Liver (tissue), 9 donors: ENCODE results near the gene CES1. TPM values are rescaled to one million over a fixed set of nuclear protein-coding genes. Genes with fewer than 3 reads are reported as not detected.

Source experiments
- DNase-seq: peaks from one replicate; pipeline ENCODE4 v3.0.0-alpha.2; 2017; ENCODE audit warnings: low spot score
- H3K27ac ChIP-seq, 2 donors: one replicate each; pipeline ENCODE4 v1.7.0; 2013; ENCODE audit warnings: inconsistent platforms in 2 of 2, low read length in 2 of 2, control low read depth in 1 of 2, low read depth in 1 of 2, mild to moderate bottlenecking in 1 of 2
- H3K27me3 ChIP-seq, 4 donors: one replicate each; pipeline versions ENCODE4 v1.6.1 to v1.7.0; 2013; ENCODE audit warnings: low read length in 3 of 4, inconsistent platforms in 1 of 4, mild to moderate bottlenecking in 1 of 4, moderate library complexity in 1 of 4; ENCODE audit not compliant: control insufficient read depth in 4 of 4, insufficient read depth in 4 of 4
- H3K36me3 ChIP-seq, 4 donors: one replicate each; pipeline versions ENCODE4 v1.6.1 to v1.7.0; 2013; ENCODE audit warnings: low read length in 3 of 4, mild to moderate bottlenecking in 3 of 4, low read depth in 1 of 4, moderate library complexity in 1 of 4; ENCODE audit not compliant: control insufficient read depth in 4 of 4, insufficient read depth in 3 of 4
- H3K4me1 ChIP-seq, 4 donors: one replicate each; pipeline versions ENCODE4 v1.6.1 to v1.7.0; 2013; ENCODE audit warnings: low read length in 3 of 4, mild to moderate bottlenecking in 3 of 4, moderate library complexity in 1 of 4; ENCODE audit not compliant: control insufficient read depth in 4 of 4, insufficient read depth in 4 of 4
- H3K4me3 ChIP-seq, 3 donors: one replicate each; pipeline versions ENCODE4 v1.6.1 to v1.7.0; 2013; ENCODE audit warnings: low read length in 3 of 3, control low read depth in 1 of 3, low read depth in 1 of 3, mild to moderate bottlenecking in 1 of 3
- H3K9ac ChIP-seq, 2 donors: one replicate each; pipeline ENCODE4 v1.7.0; 2013; ENCODE audit warnings: low read length in 2 of 2, mild to moderate bottlenecking in 2 of 2, moderate library complexity in 2 of 2, control low read depth in 1 of 2, low read depth in 1 of 2
- H3K9me3 ChIP-seq, 4 donors: one replicate each; pipeline versions ENCODE4 v1.6.1 to v1.7.0; 2013; ENCODE audit warnings: low read length in 3 of 4; ENCODE audit not compliant: control insufficient read depth in 4 of 4
- ATF3 ChIP-seq: IDR thresholded peaks from 2 replicates; pipeline ENCODE4 v1.6.1; 2016; ENCODE audit warnings: antibody characterized with exemption
- CTCF ChIP-seq: fragments of 150-350 bp; IDR thresholded peaks from 2 replicates; pipeline ENCODE4 v1.5.1; 2017; ENCODE audit warnings: improper control_type of control experiment, low read depth, low read length; ENCODE audit not compliant: missing input control
- EGR1 ChIP-seq, 2 donors: IDR thresholded peaks; 2 replicates each; pipeline ENCODE4 v1.6.1; 2016 to 2018; ENCODE audit warnings: antibody characterized with exemption in 2 of 2, low read depth in 2 of 2
- FOXA1 ChIP-seq: IDR thresholded peaks from 2 replicates; pipeline ENCODE4 v1.6.1; 2016; ENCODE audit warnings: antibody characterized with exemption
- FOXA2 ChIP-seq: IDR thresholded peaks from 2 replicates; pipeline ENCODE4 v1.6.1; 2016; ENCODE audit warnings: antibody characterized with exemption
- GABPA ChIP-seq, 2 donors: IDR thresholded peaks in 1 of 2; conservative IDR thresholded peaks in 1 of 2; 2 replicates each; pipeline ENCODE4 v1.6.1; 2016; ENCODE audit warnings: antibody characterized with exemption in 2 of 2, mild to moderate bottlenecking in 1 of 2, moderate library complexity in 1 of 2
- HNF4A ChIP-seq, 2 donors: conservative IDR thresholded peaks; 2 replicates each; pipeline ENCODE4 v1.6.1; 2016; ENCODE audit warnings: antibody characterized with exemption in 2 of 2, mild to moderate bottlenecking in 2 of 2
- HNF4G ChIP-seq: IDR thresholded peaks from 2 replicates; pipeline ENCODE4 v1.6.1; 2016; ENCODE audit warnings: antibody characterized with exemption
- JUND ChIP-seq, 2 donors: IDR thresholded peaks; 2 replicates each; pipeline ENCODE4 v1.6.1; 2016; ENCODE audit warnings: antibody characterized with exemption in 2 of 2
- NR2F2 ChIP-seq: IDR thresholded peaks from 2 replicates; pipeline ENCODE4 v1.6.1; 2016; ENCODE audit warnings: antibody characterized with exemption
- RAD21 ChIP-seq, 2 donors: IDR thresholded peaks; 2 replicates each; pipeline ENCODE4 v1.6.1; 2016; ENCODE audit warnings: antibody characterized with exemption in 2 of 2, mild to moderate bottlenecking in 2 of 2
- REST ChIP-seq: IDR thresholded peaks from 2 replicates; pipeline ENCODE4 v1.6.1; 2016; ENCODE audit warnings: antibody characterized with exemption, mild to moderate bottlenecking
- RXRA ChIP-seq, 2 donors: IDR thresholded peaks; 2 replicates each; pipeline ENCODE4 v1.6.1; 2017 to 2018; ENCODE audit warnings: antibody characterized with exemption in 2 of 2, mild to moderate bottlenecking in 1 of 2
- SP1 ChIP-seq: IDR thresholded peaks from 2 replicates; pipeline ENCODE4 v1.6.1; 2018; ENCODE audit warnings: antibody characterized with exemption, mild to moderate bottlenecking
- TAF1 ChIP-seq: conservative IDR thresholded peaks from 2 replicates; pipeline ENCODE4 v1.6.1; 2016; ENCODE audit warnings: antibody characterized with exemption, mild to moderate bottlenecking
- YY1 ChIP-seq: IDR thresholded peaks from 2 replicates; pipeline ENCODE4 v1.6.1; 2016; ENCODE audit warnings: antibody characterized with exemption, mild to moderate bottlenecking
- WGBS: extraction: QIAGEN DNeasy Blood & Tissue Kit; methylation state at CpG from one replicate; pipeline ENCODE4 v1.1.7; 2013; 5-methylcytosine and 5-hydroxymethylcytosine counted together
- polyA plus RNA-seq, 2 donors: library from polyadenylated mRNA; stranded (reverse) in 1 of 2; unstranded in 1 of 2; fragments of 200-250 nt in 1 of 2; fragments of >200 nt in 1 of 2; fragmentation: Nextera tagmentation in 1 of 2; extraction: Ambion mirVana in 1 of 2; gene quantifications; one replicate each; pipeline versions ENCODE4 v1.2.1 to v1.2.3, GENCODE V29; 2013 to 2015
- total RNA-seq, 2 donors: library from RNA; depleted of rRNA; stranded (reverse); fragments of >200 nt; gene quantifications; one replicate each; pipeline ENCODE4 v1.2.3, GENCODE V29; 2014
- TF ChIP-seq, protein P1 (sequence below): IDR thresholded peaks from 2 replicates; pipeline ENCODE4 v1.6.1; 2016; ENCODE audit warnings: antibody characterized with exemption
- TF ChIP-seq, protein P2 (sequence below): IDR thresholded peaks from 2 replicates; pipeline ENCODE4 v1.6.1; 2016; ENCODE audit warnings: antibody characterized with exemption
- donor health status: healthy.
- donor health status: healthy.
- donor health status: healthy.
- donor health status: healthy.
- donor health status: healthy.

The CES1 gene
- total and polyA plus RNA-seq, 4 donors, result 8.4 to 1,773 (median 546) TPM

DNA sequence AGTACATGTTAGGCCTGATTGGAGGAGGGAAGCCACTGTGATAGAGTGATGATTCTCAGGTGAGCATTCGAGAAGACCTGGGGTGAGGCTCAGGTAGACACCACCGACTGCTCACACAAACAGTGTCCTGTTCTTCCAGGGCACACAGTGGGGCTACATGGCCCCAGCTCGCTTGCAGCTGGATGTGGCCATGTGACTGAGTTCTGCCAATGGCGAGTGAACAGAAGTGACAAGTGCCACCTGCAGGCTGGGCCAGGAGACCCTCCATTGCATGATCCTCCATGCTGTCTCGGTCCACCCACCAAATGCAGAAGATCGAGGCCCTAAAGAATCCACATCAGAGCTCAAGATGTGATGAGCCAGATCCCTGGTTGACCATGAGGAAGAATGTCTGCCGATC is 36.1 kb upstream of the CES1 start:
- H3K36me3 ChIP-seq, result peaks cover 0 to 1% (median 0%) of the 10 kb centered on the region in 4 donors
- no peak overlapping the region for H3K4me3 ChIP-seq
- DNase-seq, result no peak
- H3K4me1 ChIP-seq, result peaks cover 0 to 31% (median 22%) of the 10 kb centered on the region in 4 donors
- H3K27ac ChIP-seq, result no peak overlapping the region
- no peak overlapping the region for H3K9ac ChIP-seq
- TF ChIP-seq JUND (IDR thresholded peaks at IDR 0.05), result no peak
- no peak for TF ChIP-seq YY1
- TF ChIP-seq RXRA (IDR thresholded peaks at IDR 0.05), result no peak
- TF ChIP-seq TAF1, result no peak
- no peak for TF ChIP-seq NR2F2
- TF ChIP-seq EGR1 (IDR thresholded peaks at IDR 0.05; ENCODE audit: low read depth in 2 of 2), result no peak
- no peak for TF ChIP-seq SP1
- no peak for TF ChIP-seq GABPA (IDR thresholded peaks at IDR 0.05 in 1 of 2, conservative IDR thresholded peaks at IDR 0.05 in 1 of 2)
- TF ChIP-seq REST, result no peak
- no peak for TF ChIP-seq ATF3
- TF ChIP-seq RAD21 (IDR thresholded peaks at IDR 0.05), result no peak
- TF ChIP-seq FOXA1, result no peak
- no peak for TF ChIP-seq HNF4A (conservative IDR thresholded peaks at IDR 0.05)
- TF ChIP-seq CTCF, result no peak
- TF ChIP-seq, protein P1, sequence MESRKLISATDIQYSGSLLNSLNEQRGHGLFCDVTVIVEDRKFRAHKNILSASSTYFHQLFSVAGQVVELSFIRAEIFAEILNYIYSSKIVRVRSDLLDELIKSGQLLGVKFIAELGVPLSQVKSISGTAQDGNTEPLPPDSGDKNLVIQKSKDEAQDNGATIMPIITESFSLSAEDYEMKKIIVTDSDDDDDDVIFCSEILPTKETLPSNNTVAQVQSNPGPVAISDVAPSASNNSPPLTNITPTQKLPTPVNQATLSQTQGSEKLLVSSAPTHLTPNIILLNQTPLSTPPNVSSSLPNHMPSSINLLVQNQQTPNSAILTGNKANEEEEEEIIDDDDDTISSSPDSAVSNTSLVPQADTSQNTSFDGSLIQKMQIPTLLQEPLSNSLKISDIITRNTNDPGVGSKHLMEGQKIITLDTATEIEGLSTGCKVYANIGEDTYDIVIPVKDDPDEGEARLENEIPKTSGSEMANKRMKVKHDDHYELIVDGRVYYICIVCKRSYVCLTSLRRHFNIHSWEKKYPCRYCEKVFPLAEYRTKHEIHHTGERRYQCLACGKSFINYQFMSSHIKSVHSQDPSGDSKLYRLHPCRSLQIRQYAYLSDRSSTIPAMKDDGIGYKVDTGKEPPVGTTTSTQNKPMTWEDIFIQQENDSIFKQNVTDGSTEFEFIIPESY, result no peak
- TF ChIP-seq, protein P2, sequence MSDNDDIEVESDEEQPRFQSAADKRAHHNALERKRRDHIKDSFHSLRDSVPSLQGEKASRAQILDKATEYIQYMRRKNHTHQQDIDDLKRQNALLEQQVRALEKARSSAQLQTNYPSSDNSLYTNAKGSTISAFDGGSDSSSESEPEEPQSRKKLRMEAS, result no peak
- TF ChIP-seq HNF4G, result no peak
- no peaks in the 10 kb centered on the region for H3K9me3 ChIP-seq
- WGBS, result 90% methylated on average over 7 of the region's 7 CpGs
- no peaks in the 10 kb centered on the region for H3K27me3 ChIP-seq

DNA sequence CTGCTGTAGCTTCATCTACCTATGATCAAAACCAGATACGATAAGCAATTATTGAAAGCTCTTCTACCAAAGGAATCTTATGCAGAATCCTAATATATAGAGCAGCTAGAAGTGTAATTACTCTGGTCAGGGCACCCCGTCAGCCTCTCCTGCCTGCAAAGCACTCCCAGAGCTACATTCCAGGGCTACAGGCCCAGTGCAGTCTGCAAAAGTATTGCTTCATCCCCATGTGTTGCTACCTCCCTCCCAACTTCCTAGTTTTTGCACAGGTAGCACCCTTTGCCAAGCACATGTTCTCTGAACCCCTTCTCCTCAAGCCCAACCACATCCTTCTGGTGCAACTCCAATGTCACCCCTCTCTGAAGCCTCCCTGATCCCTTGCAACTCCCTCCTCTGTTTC is 35.2 kb upstream of the CES1 start:
- no peak overlapping the region for H3K27ac ChIP-seq
- no peaks in the 10 kb centered on the region for H3K27me3 ChIP-seq
- TF ChIP-seq YY1, result no peak
- no peak for TF ChIP-seq SP1
- no peak for TF ChIP-seq GABPA (IDR thresholded peaks at IDR 0.05 in 1 of 2, conservative IDR thresholded peaks at IDR 0.05 in 1 of 2)
- no peak for TF ChIP-seq TAF1
- TF ChIP-seq NR2F2, result no peak
- no peak for TF ChIP-seq REST
- TF ChIP-seq HNF4G, result no peak
- TF ChIP-seq HNF4A (conservative IDR thresholded peaks at IDR 0.05), result no peak
- no peak for TF ChIP-seq FOXA2
- H3K9me3 ChIP-seq, result no peaks in the 10 kb centered on the region
- 65% methylated on average over 2 of the region's 2 CpGs for WGBS
- peaks cover under 1 to 1% (median under 1%) of the 10 kb centered on the region in 4 donors for H3K36me3 ChIP-seq
- H3K9ac ChIP-seq, result no peak overlapping the region
- no peak for DNase-seq
- H3K4me3 ChIP-seq, result no peak overlapping the region
- peaks cover 0 to 31% (median 22%) of the 10 kb centered on the region in 4 donors for H3K4me1 ChIP-seq
